Measurements from ENCODE around the gene TOX2. TPM values are rescaled to one million over a fixed set of nuclear protein-coding genes. Genes with fewer than 3 reads are reported as not detected.

The TOX2 gene
- total and polyA plus RNA-seq, 10 donors: 1.1 to 6.4 (median 5.0) TPM

DNA sequence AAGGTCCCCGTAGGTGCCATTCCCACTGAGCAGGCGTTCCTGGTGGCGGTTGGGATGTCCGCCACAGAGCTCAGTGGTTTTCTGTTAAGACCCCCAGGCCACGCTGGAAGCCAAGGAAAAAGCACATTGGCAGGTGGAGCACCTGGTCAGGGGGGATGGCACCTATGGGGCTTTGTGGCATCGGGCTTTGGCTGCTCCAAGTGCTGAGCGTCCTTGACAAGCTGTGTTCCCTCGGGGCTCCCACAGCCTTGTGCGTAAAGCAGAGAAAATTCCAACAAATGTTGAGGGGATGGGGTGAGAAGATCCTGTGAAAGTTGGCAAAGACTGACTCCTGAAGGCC, 137.0 kb downstream of the TOX2 start:
- H3K27me3 ChIP-seq (replicated peaks in 1 of 7): no peaks in the 10 kb centered on the region
- 91 to 95% (median 93%) methylated on average over 9 of the region's 9 CpGs for WGBS, 5 donors
- H3K36me3 ChIP-seq: no peaks in the 10 kb centered on the region
- TF ChIP-seq, protein P1, sequence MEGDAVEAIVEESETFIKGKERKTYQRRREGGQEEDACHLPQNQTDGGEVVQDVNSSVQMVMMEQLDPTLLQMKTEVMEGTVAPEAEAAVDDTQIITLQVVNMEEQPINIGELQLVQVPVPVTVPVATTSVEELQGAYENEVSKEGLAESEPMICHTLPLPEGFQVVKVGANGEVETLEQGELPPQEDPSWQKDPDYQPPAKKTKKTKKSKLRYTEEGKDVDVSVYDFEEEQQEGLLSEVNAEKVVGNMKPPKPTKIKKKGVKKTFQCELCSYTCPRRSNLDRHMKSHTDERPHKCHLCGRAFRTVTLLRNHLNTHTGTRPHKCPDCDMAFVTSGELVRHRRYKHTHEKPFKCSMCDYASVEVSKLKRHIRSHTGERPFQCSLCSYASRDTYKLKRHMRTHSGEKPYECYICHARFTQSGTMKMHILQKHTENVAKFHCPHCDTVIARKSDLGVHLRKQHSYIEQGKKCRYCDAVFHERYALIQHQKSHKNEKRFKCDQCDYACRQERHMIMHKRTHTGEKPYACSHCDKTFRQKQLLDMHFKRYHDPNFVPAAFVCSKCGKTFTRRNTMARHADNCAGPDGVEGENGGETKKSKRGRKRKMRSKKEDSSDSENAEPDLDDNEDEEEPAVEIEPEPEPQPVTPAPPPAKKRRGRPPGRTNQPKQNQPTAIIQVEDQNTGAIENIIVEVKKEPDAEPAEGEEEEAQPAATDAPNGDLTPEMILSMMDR (IDR thresholded peaks at IDR 0.05 in 8 of 11, conservative IDR thresholded peaks at IDR 0.05 in 3 of 11): no peak
- TF ChIP-seq POLR2A (IDR thresholded peaks at IDR 0.05) (no peak), POLR2AphosphoS5 (IDR thresholded peaks at IDR 0.05) (no peak)
- no peak for DNase-seq
- no peaks in the 10 kb centered on the region for H3K9me3 ChIP-seq
- H3K4me1 ChIP-seq: no peaks in the 10 kb centered on the region
- intact Hi-C loops (cut with DNase I; ENCODE audit: low total_unique reads): no loop called here
- H3K4me3 ChIP-seq: no peak overlapping the region
- no peak overlapping the region for H3K27ac ChIP-seq

DNA sequence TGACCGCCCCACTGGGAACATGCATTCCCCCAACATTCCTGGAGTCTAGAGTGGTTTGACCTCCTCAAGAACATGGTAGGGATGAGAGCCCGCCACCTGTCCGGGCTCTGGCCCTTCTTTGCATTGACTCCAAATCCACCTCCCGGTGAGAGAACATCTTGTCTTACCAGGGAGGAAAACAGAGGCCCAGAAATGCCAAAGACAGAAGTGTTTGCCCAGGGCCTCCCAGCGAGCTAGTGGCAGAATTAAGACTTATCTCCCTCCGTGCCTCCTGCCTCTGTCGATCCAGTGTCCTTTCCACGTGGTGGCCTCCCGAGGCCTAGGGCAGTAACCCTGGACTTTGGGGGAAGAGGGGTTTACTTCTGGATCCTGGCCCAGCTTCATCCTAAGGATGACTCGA, 137.5 kb downstream of the TOX2 start:
- H3K9me3 ChIP-seq: no peaks in the 10 kb centered on the region
- intact Hi-C loops (cut with DNase I; ENCODE audit: low total_unique reads): no loop called here
- TF ChIP-seq POLR2AphosphoS5 (IDR thresholded peaks at IDR 0.05): no peak
- no peak for TF ChIP-seq POLR2A (IDR thresholded peaks at IDR 0.05)
- TF ChIP-seq, protein P1 (IDR thresholded peaks at IDR 0.05 in 8 of 11, conservative IDR thresholded peaks at IDR 0.05 in 3 of 11): no peak

DNA sequence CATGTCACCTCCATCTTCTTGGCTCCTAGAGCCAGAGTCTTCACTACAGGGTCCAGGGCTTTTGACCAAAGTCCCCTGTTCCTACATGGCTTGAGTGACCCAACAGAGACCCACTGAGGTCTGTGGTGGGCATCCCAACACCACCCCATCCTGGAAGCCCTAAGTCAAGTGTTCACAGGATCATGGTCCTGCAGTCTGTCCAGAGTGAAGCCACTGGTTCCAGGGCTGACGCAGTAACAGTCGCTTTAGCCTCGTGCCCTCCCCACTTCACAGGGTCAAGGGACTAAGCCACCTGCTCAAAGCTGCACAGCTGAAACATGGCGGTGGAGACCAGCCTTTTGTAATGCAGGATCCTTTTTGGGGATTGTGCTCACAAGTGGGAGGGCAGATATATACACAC, 138.4 kb downstream of the TOX2 start:
- H3K4me1 ChIP-seq: no peaks in the 10 kb centered on the region
- H3K9me3 ChIP-seq: peaks cover 0 to 6% (median 0%) of the 10 kb centered on the region in 8 donors
- no peak overlapping the region for H3K27ac ChIP-seq
- TF ChIP-seq POLR2AphosphoS5 (IDR thresholded peaks at IDR 0.05) (no peak), POLR2A (IDR thresholded peaks at IDR 0.05) (no peak)
- TF ChIP-seq, protein P1 (IDR thresholded peaks at IDR 0.05 in 8 of 11, conservative IDR thresholded peaks at IDR 0.05 in 3 of 11): no peak
- DNase-seq: no peak
- peaks cover 0 to 4% (median 0%) of the 10 kb centered on the region in 7 donors for H3K27me3 ChIP-seq (replicated peaks in 1 of 7)
- no peaks in the 10 kb centered on the region for H3K36me3 ChIP-seq
- intact Hi-C loops (cut with DNase I; ENCODE audit: low total_unique reads): no loop called here
- WGBS, 5 donors: 92 to 100% (median 98%) methylated on average over 1 to 4 of the region's 4 CpGs
- H3K4me3 ChIP-seq: no peak overlapping the region

More for the DNA sequence above, 137.5 kb downstream of the TOX2 start:
- 69 to 98% (median 80%) methylated on average over 10 of the region's 10 CpGs for WGBS, 5 donors
- Histone ChIP-seq H3K4me3 (no peak overlapping the region), H3K27ac (no peak overlapping the region), H3K27me3 (replicated peaks in 1 of 7) (peaks cover 0 to 4% (median 0%) of the 10 kb centered on the region in 7 donors), H3K4me1 (no peaks in the 10 kb centered on the region), H3K36me3 (no peaks in the 10 kb centered on the region)
- no peak for DNase-seq

DNA sequence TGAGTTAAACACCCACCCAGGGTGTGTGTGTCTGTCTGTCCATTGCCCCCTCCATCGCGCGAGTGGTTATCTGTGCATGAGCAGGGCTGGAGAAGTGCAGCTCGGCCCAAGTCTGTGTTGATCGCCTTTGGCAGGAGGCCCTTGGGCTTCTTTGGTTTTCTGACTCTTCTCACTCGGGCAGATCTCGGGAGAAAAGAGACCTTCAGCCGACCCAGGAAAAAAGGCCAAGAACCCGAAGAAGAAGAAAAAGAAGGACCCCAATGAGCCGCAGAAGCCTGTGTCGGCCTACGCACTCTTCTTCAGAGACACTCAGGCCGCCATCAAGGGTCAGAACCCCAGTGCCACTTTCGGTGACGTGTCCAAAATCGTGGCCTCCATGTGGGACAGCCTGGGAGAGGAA, 139.5 kb downstream of the TOX2 start:
- no peak for DNase-seq
- Histone ChIP-seq H3K27ac (no peak overlapping the region), H3K9me3 (peaks cover 0 to 12% (median 0%) of the 10 kb centered on the region in 8 donors), H3K4me1 (no peaks in the 10 kb centered on the region), H3K36me3 (no peaks in the 10 kb centered on the region), H3K4me3 (no peak overlapping the region), H3K27me3 (replicated peaks in 1 of 7) (peaks cover 0 to 4% (median 0%) of the 10 kb centered on the region in 7 donors)
- intact Hi-C loops (cut with DNase I; ENCODE audit: low total_unique reads): no loop called here
- WGBS, 5 donors: 91 to 93% (median 92%) methylated on average over 16 of the region's 16 CpGs
- TF ChIP-seq, protein P1 (IDR thresholded peaks at IDR 0.05 in 8 of 11, conservative IDR thresholded peaks at IDR 0.05 in 3 of 11): no peak
- TF ChIP-seq POLR2A (IDR thresholded peaks at IDR 0.05): no peak
- no peak for TF ChIP-seq POLR2AphosphoS5 (IDR thresholded peaks at IDR 0.05)
